Ovary (tissue), 9 donors: Measurements from ENCODE around the gene CKAP5. TPM values are rescaled to one million over a fixed set of nuclear protein-coding genes. Genes with fewer than 3 reads are reported as not detected.

ENCODE experiments used
- DNase-seq, 5 donors: peaks; one replicate each; pipeline ENCODE4 v3.0.0-alpha.2; 2019 to 2020
- H3K27ac ChIP-seq, 2 donors: fragments of 200-600 bp; one replicate each; pipeline versions ENCODE4 v1.5.1 to v1.8.0; 2019 to 2022
- H3K27me3 ChIP-seq: fragments of 200-600 bp; one replicate; pipeline ENCODE4 v1.8.0; 2022
- H3K36me3 ChIP-seq: fragments of 200-600 bp; sonication (generic); one replicate; pipeline ENCODE4 v1.5.1; 2019
- H3K4me1 ChIP-seq: one replicate; pipeline ENCODE4 v1.8.1; 2013; ENCODE audit warnings: mild to moderate bottlenecking, moderate library complexity; ENCODE audit not compliant: insufficient read depth
- H3K4me3 ChIP-seq: fragments of 200-600 bp; sonication (generic); one replicate; pipeline ENCODE4 v1.5.1; 2017
- H3K9me3 ChIP-seq, 2 donors: fragments of 200-600 bp in 1 of 2; sonication (generic) in 1 of 2; one replicate each; pipeline versions ENCODE4 v1.5.1 to v1.8.1; 2013 to 2019; ENCODE audit warnings: mild to moderate bottlenecking in 1 of 2, moderate library complexity in 1 of 2
- EP300 ChIP-seq: sonication (generic); formaldehyde crosslinking; IDR thresholded peaks from one replicate; pipeline ENCODE4 v1.6.1; 2017; ENCODE audit warnings: antibody characterized with exemption
- POLR2A ChIP-seq: fragments of 450-650 bp; IDR thresholded peaks from one replicate; pipeline ENCODE4 v1.6.1; 2017; ENCODE audit warnings: antibody characterized with exemption, mild to moderate bottlenecking, moderate library complexity
- WGBS, 3 donors: extraction: QIAGEN DNeasy Blood & Tissue Kit in 1 of 3; methylation state at CpG; one replicate each; pipeline versions ENCODE4 v1.1.5 to v1.1.7; 2013 to 2017; 5-methylcytosine and 5-hydroxymethylcytosine counted together
- intact Hi-C, 4 donors: fragments of 100-400 bp; cut with DNase I; formaldehyde crosslinking; loops; one replicate each; pipeline versions ENCODE4 v1.11.0 to v1.15.1; 2022 to 2023
- polyA plus RNA-seq, 2 donors: library from polyadenylated mRNA; stranded (reverse); fragments of 200-250 nt in 1 of 2; fragments of 350-450 nt in 1 of 2; fragmentation: Illumina TruSeq in 1 of 2; extraction: RNeasy Lipid Tissue Mini Kit (QIAGEN cat#74804) in 1 of 2; gene quantifications; one replicate each; pipeline ENCODE4 v1.2.3, GENCODE V29; 2013 to 2014
- total RNA-seq, 7 donors: library from RNA; depleted of rRNA in 2 of 7; stranded (reverse); fragments of >200 nt in 2 of 7; fragmentation: NEBNext Ultra II Directional in 3 of 7; extraction: Animal tissue kit (Norgen Biotek cat#: 25700) in 3 of 7; gene quantifications; one replicate each; pipeline versions ENCODE4 v1.1.0 to v1.2.4, GENCODE V29; 2016 to 2023
- TF ChIP-seq, protein P1 (sequence below), 3 donors: fragments of 450-650 bp in 2 of 3; fragments of 200-600 bp in 1 of 3; IDR thresholded peaks; one replicate each; pipeline versions ENCODE4 v1.5.1 to v1.8.0; 2016 to 2022; ENCODE audit warnings: antibody characterized with exemption in 3 of 3, mild to moderate bottlenecking in 1 of 3
- donor health status: DM: no; HTN: no; CAD: no; lungs with moderate emphysema.
- donor health status: DM: no; HTN: no; CAD: no.
- donor health status: Bipolar disorder and iron deficiency.
- donor health status: DM: yes; HTN: yes; CAD: no.
- donor health status: DM: no; HTN: no; CAD: no.
- donor health status: DM: yes; HTN: yes; CAD: no.

CKAP5 gene
- total and polyA plus RNA-seq, 9 donors, result 25.8 to 110 (median 91.5) TPM

DNA sequence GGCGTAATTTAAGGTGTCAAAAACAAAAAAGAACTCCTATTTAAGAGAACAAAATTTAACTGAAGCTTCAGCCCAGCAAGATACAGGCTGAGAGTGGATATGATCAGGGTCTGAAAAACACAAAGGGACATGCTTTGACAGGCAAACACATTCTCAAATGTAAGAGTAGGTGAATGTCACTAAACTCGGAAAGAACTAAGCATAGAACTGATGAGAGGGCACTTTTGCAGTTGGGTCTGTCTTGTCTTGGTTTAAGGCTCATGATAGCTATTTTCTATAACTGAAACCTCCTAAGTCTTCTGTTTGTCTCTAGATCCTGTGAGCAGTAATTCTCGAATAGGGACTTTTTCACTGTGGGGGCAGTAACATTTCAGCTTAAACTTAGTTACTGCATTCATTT, 100.1 kb downstream of the CKAP5 start:
- intact Hi-C loops, result no loop called here
- H3K4me1 ChIP-seq, result no peaks in the 10 kb centered on the region
- 85 to 93% (median 87%) methylated on average over 3 of the region's 3 CpGs for WGBS, 3 donors
- no peak overlapping the region for H3K27ac ChIP-seq
- H3K36me3 ChIP-seq, result no peaks in the 10 kb centered on the region
- no peak overlapping the region for H3K4me3 ChIP-seq
- no peaks in the 10 kb centered on the region for H3K27me3 ChIP-seq
- DNase-seq, result no peak
- no peaks in the 10 kb centered on the region for H3K9me3 ChIP-seq
- TF ChIP-seq, protein P1, sequence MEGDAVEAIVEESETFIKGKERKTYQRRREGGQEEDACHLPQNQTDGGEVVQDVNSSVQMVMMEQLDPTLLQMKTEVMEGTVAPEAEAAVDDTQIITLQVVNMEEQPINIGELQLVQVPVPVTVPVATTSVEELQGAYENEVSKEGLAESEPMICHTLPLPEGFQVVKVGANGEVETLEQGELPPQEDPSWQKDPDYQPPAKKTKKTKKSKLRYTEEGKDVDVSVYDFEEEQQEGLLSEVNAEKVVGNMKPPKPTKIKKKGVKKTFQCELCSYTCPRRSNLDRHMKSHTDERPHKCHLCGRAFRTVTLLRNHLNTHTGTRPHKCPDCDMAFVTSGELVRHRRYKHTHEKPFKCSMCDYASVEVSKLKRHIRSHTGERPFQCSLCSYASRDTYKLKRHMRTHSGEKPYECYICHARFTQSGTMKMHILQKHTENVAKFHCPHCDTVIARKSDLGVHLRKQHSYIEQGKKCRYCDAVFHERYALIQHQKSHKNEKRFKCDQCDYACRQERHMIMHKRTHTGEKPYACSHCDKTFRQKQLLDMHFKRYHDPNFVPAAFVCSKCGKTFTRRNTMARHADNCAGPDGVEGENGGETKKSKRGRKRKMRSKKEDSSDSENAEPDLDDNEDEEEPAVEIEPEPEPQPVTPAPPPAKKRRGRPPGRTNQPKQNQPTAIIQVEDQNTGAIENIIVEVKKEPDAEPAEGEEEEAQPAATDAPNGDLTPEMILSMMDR (IDR thresholded peaks at IDR 0.05), result no peak
- TF ChIP-seq POLR2A, result no peak
- no peak for TF ChIP-seq EP300

DNA sequence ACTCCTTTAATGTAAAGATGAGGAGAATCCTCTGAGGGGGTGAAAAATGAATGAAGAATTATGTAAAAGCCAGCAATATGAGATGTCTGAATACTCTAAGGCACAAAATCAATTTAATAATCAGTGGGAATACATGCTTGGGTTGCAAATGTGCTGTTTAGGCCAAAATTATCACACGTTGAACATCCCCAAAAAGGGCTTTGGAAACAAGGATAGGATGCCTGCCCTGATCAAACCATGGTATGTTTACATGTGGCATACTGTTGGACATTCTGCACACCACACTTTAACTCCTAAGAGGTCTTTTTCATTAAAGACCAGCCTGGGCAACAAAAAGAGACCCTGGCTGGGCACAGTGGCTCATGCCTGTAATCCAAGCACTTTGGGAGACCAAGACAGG, 100.8 kb downstream of the CKAP5 start:
- TF ChIP-seq, protein P1 (IDR thresholded peaks at IDR 0.05), result no peak
- TF ChIP-seq POLR2A (no peak), EP300 (no peak)
- Histone ChIP-seq H3K36me3 (no peaks in the 10 kb centered on the region), H3K9me3 (no peaks in the 10 kb centered on the region), H3K4me3 (no peak overlapping the region), H3K4me1 (no peaks in the 10 kb centered on the region), H3K27me3 (no peaks in the 10 kb centered on the region), H3K27ac (no peak overlapping the region)
- DNase-seq, result no peak
- WGBS, 3 donors, result 66 to 89% (median 72%) methylated on average over 1 of the region's 1 CpG
- intact Hi-C loops, result no loop called here

DNA sequence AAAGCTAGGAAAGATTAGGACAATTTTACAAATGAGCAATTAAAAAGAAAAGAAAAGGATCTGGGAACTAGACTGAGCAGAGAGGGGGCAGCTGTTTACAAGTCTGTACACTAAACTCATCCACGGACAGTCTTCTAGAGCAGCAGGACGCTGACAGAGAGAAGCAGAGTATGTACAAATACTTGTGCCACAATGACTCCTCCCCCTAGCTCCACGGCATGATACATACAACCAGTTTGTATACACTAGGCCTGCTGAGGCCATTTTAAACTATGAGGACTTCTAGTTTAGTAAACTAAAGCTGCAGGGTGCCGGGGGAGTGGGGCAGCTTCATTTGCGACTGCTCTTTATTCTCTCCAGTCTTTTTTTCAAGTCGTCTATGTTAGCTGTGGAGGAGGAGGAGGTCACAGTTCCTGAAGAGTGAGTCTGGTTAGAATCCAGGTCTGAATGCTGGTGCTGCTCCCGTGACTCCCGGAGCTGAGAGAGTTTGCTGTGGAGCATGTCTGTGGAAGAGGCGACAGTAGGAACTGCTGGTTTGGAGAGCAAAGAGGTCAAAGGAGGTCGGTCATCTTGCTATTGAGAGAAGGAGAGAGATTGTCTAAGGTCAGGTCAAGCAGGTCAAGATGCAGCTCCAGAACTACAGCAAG, 102.3 kb downstream of the CKAP5 start:
- no peaks in the 10 kb centered on the region for H3K36me3 ChIP-seq
- no peaks in the 10 kb centered on the region for H3K9me3 ChIP-seq
- intact Hi-C loops, result no loop called here
- H3K27me3 ChIP-seq, result no peaks in the 10 kb centered on the region
- DNase-seq, result no peak
- H3K4me1 ChIP-seq, result peaks cover under 1% of the 10 kb centered on the region
- 37 to 44% (median 37%) methylated on average over 10 of the region's 10 CpGs for WGBS, 3 donors
- no peak overlapping the region for H3K4me3 ChIP-seq
- H3K27ac ChIP-seq, result no peak overlapping the region
- TF ChIP-seq, protein P1 (IDR thresholded peaks at IDR 0.05), result no peak
- no peak for TF ChIP-seq POLR2A

DNA sequence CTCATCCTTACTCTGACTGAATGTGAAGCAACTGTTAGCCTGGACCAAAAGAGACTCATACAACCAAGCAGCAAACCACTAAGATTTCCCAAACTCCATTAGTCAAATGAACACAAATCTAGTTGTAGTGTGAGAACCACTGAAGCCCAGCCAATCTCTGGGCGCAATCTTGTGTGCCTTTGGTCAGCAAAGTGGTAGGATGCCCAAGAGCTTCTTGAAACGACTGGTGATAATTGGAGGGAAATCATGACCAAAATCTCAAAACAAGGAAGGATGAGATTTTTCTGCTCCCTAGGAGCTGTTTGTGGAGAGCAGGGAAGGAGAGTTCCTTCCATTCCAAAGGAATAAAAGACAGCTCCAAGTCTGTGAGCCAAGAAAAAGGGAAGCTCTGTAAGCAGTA, 103.0 kb downstream of the CKAP5 start:
- peaks cover 1% of the 10 kb centered on the region for H3K4me1 ChIP-seq
- H3K27ac ChIP-seq, result no peak overlapping the region
- no peaks in the 10 kb centered on the region for H3K36me3 ChIP-seq
- no peak overlapping the region for H3K4me3 ChIP-seq
- intact Hi-C loops, result no loop called here
- H3K27me3 ChIP-seq, result no peaks in the 10 kb centered on the region
- no peaks in the 10 kb centered on the region for H3K9me3 ChIP-seq
- TF ChIP-seq, protein P1 (IDR thresholded peaks at IDR 0.05), result no peak
- no peak for TF ChIP-seq POLR2A
- no peak for TF ChIP-seq EP300
- DNase-seq, result no peak
- WGBS, 3 donors, result 50 to 63% (median 60%) methylated on average over 2 of the region's 2 CpGs
